ENCODE results near the gene KCTD20.
"Not testable (repeated sequence)": the region's sequence is repeated elsewhere in the genome, so short reads cannot be mapped to it uniquely, and the experiment has no call there.

Gene KCTD20

DNA sequence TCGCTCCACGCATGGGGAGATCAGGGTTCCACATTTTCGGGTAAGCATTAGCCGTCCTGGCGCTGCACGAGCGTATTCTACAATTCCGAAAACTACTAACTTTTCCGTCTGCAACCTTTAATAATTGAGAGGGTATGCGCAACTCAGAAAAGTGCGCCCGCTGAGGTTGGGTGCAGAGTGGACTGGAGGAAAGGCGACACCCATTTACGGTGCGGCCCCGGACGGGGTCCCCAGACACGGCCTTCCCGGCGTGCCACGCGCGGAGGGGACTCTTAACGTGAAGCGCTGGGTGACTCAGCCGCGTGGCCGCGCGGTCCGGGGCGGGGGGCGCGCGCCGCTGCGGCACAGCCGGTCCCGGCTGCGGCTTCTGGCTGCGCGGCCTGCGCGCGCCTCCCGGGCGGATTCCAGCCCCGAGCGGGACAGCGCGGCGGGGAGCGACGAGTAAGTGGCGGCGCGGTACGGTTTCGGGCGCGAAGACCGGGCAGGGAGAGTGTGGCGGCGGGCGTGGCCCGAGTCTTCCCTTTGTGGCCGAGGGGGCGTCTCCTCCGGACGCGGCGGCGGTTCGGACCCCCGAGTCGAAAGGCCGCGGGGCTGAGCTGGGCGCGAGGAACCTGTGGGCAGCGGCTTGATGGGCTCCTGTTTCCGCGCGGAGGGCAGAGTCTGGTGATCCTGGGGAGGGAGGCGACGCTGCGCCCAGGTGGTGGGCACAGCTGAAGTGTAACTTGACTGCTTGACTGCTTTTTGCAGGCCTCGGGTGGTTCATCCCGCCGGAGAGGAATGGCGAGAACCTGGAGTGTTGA, at the start of gene KCTD20, which contains the start of gene PXT1:
Gene KCTD20, plus strand, starts transcription at position 330 of the 800 bp plus-strand sequence. CDS start 27,098 bp downstream, outside the sequence.
Gene PXT1, minus strand, starts transcription at position 184 of the 800 bp plus-strand sequence. CDS start 16,772 bp downstream, outside the sequence.
- DNase-seq, result peak; percentile 83 to 85

DNA sequence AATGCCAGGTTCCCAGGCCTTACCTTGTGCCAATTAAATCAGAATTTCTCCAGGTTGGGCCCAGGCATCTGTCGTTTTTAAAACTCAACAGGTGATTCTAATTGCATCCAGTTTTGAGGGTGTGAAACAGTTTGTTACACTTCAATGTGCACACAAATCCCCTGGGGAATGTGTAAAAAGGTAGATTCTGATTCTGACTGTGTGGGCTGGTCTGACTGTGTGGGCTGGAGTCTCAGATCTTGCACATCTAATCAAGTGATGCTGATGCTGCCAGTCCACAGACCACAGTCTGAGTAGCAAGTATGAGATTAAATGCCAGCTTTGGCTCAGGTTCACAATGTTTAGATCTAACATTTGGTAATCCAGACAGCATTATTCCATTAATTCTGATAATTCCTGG, 42.8 kb upstream of the KCTD20 start:
- no peak for DNase-seq

DNA sequence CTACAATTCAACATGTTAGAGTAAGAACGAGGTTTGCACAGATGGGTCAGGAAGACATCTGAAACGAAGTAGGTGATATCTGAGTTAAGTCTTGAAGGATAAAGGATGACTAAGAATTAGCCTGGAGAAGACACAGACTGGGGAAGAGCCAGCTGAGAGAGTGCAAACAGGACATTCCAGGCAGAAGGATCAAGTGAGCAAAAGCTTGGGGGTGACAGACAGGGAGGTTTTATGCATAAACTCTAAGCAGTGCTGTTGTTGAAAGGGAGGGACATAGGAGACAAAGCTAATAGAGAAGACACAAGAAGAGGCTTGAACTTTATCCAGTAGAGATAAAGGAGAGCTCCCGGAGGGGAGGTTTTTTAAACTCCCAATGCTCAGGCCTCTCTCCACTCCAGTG, 40.3 kb upstream of the KCTD20 start:
- no peak for DNase-seq

DNA sequence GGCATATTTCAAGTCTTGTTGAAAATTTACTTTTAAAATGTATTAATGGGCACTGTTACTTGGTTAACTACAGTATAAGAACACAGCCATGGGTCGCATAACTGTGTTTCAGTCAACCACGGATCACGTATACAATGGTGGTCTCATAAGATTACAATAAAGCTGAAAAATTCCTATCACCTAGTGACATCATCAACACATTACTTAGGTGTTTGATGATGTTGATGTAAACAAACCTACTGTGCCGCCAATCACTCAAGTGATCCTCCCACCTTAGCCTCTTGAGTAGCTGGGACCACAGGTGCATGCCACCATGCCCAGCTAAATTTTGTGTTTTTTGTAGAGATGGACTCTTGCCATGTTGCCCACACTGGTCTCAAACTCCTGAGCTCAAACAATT, 38.6 kb upstream of the KCTD20 start:
- no peak for DNase-seq

DNA sequence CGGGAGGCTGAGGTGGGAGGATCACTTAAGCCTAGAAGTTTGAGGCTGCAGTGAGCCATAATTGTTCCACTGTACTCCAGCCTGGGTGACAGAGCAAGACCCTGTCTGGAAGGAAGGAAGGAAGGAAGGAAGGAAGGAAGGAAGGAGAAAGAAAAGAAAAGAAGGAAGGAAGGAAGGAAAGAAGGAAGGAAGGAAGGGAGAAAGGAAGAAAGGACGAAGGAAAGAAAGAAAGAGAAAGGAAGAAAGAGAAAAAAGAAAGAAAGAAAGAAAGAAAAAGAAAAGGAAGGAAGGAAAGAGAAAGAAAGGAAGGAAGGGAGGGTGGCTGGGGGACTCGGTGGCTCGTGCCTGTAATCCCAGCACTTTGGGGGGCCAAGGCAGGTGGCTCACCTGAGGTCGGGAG, 33.1 kb upstream of the KCTD20 start:
- not testable (repeated sequence) for DNase-seq

DNA sequence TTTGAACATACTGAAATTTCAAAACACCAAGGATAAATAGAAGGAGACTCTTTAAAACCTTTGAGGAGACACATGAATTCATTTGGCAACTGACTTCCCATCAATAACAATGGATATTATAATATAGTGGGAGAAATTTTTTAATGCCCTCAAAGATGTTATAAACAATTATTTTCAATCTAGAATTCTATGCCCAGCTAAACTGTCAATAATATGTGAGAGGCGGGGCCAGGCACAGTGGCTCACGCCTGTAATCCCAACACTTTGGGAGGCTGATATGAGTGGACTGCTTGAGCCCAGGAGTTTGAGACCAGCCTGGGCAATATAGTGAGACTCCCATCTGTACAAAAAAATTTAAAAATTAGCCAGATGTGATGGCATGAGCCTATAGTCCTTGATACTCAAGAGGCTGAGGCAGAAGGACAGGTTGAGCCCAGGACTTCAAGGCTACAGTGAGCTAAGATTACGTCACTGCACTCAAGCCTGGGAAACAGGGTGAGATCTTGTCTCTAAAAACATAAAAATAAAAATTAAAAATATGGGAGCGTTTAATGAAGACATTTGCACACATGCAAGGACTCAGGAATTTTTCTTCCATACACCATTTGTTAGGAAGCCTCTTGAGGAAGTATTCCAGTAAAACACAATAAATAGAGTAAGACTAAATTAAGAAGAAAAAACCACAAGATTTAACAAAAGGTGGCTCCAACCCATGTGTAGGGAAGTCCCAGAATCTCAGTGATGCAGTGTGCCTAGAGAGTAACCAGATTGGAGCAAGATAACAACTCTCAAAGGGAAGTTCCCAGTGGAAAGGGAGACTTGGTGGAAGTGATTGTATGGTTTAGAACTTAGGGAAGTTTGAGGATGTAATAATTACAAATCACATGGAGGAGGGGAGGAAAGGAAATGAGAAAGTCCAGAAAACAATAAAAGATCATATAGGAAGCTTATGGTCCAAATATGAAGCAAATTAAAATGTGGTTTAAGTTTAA, 29.0 kb upstream of the KCTD20 start:
- no peak for DNase-seq

DNA sequence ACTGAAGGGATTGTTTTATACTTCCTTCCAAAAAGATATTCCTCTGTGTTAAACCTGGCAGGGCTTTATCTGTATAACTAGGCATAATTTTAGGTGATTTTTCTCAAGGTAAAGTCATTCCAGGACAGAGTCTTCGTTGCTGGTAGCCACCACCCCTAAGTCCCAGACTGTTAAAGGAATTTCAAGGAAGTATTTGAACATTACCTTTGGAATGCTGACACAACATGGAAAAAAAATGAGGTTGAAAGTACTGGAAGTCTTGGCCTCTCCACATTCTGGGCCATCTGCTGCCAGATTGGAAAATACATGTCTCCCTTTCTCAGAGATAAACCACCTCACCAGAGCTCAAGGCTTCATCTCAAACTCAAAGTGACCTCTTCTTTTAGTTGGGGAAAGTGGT, 28.3 kb upstream of the KCTD20 start:
- no peak for DNase-seq

DNA sequence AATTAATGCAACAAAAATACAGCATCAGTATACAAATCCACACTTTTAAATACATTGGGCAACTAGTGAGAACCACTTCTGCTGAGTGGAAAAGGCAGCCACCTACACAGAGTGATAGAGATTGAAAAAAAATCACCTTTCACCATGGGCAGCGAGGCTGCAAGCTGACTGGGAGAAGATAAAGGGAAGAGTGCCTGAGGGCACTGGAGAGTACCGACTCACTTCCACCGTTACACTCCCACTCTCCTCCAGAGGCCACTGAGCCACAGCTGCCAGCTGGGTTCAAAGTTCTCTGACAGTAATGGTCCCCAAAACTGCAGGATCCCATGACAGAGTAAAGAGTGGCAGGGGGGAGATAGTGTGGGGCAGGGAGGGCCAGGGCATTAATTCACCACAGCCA, 24.2 kb upstream of the KCTD20 start:
- DNase-seq, result no peak

DNA sequence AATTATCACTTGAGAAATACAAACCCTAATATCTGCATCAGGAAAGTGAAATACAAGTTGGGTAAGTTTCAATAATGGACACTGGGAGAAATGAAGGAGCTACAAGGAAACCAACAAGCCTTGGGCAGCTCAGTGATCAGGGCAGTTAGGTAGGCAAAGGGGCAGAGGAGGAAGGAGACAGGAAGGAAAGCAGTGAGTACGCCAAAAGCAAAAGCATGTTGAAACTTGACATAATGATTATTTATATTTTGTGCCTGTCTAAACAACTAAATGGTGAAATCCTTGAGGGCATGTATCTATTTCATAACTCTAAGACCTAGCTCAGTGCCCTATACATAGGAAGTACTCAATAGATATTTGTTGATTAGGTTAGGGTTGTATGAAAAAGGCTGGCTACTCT, 23.5 kb upstream of the KCTD20 start:
- DNase-seq, result no peak

DNA sequence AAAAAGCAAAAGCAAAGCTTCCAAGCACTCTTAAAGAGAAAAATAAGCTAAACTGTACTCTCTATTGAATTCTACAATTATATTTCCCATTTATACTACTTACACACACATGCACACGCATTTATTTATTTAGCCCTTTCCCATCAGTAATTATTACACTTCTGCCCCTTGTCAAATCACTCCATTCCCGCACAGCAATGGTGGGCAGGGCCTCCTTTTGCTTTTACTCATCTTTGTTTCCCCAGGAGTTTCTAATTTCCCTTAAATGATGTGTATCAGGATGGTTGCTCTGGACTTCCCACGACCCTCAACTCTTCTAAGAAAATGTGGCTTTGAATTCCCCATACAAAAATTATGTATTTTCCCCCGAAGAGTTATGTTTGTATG, 20.1 kb upstream of the KCTD20 start:
- DNase-seq, result no peak

DNA sequence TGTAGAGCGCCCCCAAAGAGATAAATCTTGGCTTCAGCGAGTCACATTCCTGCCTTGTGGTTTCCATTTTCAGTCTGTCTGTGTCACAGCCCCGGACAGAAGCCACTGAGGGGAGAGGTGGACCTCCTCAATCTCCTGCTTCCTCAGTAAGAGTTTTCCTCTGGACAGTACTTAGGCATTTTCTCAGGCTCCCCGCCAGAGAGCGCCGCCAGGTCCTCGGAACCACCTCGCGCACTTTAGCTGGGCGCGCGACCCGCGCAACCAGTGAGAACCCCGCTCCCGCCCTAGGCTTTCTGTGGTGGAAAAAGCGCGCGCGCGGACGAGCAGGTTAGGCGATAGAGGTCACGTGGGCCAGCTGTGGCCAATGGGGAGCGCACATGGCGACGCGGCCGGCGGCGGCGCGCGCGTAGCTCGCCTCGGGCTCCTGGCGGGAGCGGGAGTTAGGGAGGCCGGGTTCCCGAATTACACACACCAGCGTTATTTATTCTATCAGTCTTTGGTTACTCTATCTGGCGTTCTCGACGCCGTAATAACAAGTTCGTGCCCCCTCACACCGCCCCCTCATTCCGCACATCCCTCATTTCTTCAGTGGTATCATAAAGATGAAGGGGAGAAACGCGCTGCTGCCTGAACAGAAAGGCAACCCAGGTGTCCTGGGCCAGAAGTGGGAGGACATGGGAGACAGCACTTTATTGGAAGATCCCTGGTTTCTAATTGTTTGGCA, 19.5 kb upstream of the KCTD20 start:
- peak; percentile 98 for DNase-seq

DNA sequence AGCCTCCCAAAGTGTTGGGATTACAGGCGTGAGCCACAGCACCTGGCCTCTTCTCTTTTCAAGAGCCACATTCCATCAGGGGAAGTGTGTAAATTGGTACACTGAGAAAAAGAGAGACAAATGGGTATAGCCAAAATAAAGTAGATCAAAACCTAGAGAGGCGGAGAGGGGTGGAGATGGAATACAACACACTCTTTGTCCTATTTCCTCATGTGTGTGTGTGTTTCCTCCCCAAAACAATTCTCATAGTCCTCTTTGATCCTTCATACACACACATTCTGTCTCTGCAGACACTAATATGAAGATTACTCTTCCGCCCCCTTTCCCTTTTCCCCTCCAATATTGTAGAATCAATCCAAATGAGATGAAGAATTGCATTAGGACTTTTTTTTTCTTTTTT, 16.2 kb upstream of the KCTD20 start:
- no peak for DNase-seq

DNA sequence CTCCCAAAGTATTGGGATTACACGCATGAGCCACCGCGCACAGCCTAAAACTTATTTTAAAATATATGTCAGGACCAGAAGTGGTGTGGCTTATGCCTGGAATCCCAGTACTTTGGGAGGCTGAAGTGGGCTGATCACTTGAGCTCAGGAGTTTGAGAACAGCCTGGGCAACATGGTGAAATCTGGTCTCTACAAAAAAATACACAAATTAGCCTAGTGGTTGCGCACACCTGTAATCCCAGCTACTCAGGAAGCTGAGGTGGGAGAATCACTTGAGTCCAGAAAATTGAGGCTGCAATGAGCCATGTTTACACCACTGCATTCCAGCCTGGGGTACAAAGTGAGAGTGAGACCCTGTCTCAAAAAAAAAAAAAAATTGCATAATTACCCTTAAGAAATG, 13.9 kb upstream of the KCTD20 start:
- no peak for DNase-seq

DNA sequence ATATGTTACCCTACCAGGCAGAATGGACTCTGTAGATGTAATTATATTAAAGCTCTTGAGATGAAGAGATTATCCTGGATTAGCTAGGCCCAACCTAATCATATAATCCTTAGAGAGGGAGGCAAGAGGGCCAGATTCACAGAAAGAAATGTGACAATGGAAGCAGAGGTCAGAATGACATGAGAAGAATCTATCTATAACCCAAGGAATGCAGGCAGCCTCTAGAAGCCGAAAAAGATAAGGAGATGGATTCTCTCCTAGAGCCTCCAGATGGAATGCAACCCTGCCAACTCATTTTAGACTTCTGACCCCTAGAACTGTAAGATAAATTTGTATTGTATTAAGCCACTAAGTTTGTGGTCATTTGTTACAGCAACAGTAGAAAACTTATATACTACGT, 12.4 kb upstream of the KCTD20 start:
- no peak for DNase-seq

DNA sequence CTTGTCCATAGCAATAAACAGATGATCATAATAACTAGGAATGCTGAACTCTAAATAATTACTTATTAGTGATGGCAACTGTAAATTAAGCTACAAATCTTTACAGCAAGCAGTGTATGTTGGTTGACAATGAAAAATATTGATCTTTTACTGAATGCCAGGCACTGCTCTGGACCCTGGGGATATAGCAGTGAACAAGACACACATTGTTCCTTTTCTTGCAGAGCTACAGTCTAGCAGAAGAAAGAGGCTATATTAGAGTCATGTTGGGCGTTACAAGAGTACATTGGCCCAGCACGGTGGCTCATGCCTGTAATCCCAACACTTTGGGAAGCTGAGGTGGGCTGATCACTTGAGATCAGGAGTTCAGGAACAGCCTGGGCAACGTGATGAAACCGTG, 11.6 kb upstream of the KCTD20 start:
- DNase-seq, result no peak

DNA sequence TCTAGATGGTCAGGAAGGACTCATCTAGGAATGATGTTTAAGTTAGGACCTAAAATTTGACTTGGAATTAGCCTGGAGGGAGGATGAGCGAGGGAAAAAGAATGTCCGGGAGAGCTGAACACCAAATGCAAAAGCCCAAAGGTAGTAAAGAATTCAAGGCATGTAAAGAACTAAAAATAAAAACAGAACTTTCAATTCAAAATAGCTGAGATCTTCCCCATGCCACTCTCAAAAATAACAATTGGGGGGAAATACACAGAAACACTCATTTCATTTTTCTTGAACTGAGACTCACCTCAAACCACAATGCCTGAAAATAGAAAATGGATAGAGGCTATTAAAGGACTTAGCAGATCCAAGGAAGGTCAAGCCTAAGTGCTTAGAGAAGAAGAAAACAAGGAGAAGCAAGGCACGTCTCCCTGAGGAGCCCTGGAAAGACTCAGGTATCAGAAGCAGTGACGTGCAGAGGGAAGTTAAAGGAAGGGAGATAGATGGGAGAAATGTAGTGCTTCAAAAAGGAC, 10.6 kb upstream of the KCTD20 start:
- no peak for DNase-seq

DNA sequence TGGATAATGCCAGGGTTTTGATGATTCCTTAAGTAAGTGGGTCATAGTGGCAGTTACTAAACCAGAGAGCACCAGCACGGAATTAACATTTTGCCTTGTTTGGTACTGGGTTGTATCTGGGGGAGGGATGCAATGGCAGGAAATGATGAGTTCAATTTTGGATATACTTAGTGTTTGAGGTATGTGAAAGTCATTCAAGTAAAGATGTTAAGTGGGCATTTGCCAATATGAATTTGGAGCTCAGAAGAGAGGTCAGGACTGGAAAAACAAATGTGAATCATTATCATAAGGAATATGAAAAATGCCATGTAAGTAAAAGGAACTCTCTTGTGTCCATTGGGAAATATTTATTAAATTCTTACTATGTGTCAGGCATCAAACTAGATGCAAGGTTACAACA, 6.3 kb upstream of the KCTD20 start:
- no peak for DNase-seq

DNA sequence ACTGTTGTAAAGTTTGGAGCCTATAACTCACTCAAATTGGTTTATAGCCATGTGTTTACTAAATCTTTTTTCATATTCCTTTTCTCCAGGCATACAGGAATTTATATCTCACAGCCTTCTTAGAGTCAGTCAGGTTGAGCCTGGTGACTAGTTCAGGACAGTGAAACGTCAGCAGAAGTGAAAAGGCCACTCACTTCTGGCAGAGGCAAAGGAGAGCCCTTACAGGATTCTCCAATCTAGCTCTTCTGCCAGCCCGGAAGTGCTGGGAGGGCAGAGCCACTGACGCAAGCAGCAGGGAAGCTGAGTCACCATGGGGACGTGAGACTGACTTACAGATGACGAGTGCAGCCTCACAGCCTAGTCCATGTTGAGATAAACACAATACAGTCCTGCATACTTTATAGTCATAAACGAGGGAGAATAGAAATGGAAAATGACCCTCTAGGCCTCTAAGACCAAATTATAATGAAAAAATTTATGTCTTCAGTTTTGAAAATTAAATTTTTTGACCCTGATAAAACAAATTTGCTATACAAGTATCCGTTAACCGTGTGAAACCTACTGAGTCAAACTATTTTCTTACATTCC, 1.4 kb upstream of the KCTD20 start:
- DNase-seq, result peak; percentile 81 to 83

DNA sequence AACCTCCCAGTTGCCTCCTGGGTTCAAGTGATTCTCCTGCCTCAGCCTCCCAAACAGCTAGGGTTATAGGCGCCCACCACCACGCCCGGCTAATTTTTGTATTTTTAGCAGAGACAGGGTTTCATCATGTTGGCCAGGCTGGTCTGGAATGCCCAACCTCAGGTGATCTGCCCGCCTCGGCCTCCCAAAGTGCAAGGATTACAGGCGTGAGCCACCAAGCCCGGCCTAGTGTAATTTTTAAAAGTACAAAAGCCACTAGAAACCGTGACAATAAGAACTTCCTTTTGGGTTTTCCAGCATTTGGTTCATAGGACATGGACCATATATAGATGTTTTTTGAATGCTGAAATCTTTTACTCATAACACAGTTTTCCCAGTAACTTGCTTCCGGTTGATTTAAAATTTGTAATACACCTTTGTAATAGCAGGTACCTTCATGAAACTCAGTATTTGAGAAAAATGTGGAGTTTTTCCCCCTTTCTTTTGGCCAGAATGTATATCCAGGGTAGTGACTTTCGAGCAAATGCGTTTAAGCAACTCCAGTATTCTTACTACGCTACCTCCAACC, 613 bp upstream of the KCTD20 start:
- DNase-seq, result no peak

DNA sequence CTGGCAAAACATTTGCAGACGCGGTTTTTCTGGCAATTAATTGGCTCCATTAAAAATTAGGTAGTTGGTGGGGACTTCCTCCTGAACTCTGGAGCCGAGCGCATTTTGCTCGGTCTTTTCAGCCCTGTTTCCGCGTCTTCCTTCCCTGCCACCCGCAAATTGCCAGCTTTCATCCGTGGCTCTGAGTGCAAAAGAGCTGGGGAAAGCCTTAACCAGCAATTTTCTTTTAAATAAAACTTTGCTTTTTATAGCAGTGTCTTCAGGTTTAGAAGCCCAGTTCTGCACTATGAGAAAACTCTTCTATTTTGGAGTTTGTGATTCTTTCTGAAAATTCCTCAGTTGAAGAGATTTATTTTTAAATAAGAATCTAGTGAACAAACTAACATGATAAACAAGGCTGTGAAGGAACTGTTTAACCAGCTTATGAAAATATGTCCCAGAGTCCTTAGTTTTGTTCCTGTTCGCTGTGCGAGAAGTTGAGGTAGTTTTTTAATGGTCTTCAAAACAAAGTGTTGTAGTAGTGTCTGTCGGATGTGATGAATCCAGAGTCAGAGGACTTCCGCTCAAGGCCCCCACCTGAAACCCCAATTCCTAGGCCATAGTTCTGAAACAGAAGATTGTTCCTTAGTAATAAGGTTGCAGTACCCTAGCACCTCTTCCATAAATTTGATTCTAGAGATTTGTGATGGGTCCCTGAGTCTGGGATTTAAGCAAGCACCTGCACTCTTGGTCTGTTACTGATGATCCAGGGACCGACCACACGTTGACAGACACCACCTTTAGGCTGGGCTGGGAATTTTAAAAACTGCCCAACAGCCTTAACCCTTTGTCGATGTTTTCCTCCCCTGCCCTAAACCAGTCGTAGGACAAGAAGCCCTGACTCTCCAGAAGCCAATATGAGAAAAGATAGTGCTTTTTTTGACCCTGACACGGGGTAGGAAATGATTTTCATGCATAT, 950 bp downstream of the KCTD20 start:
- no peak for DNase-seq

DNA sequence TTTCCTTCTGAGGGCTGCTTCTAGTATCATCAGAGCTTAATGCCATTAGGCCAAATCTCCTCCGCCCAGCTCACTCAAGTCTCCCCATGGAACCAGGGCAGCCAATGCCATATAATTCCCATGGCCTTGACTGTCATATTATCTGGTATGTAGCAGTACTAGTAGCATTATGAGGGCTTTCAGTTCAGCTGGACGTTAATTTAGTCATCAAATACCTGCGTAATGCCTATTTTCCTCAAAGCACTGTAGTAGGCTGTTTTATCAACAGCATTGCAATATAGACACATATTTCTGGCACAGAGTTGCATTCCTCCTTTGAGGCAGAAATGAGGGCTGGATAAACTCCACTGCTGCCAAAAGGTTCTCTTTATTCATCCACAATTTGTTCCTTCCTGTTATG, 1.7 kb downstream of the KCTD20 start:
- no peak for DNase-seq
